Stimulated activated CD4-positive, alpha-beta T cell treated with anti-CD3 and anti-CD28 coated beads, Interleukin-1b, Interleukin-23, amount 100 ng/mL, for 1 hour (primary cell): ENCODE measurements around the gene CACNB4.

Experiments
- DNase-seq, 2 donors: peaks; one replicate each; pipeline ENCODE4 v3.0.0-alpha.2; 2020; ENCODE audit warnings: low read depth in 2 of 2

CACNB4 gene

DNA sequence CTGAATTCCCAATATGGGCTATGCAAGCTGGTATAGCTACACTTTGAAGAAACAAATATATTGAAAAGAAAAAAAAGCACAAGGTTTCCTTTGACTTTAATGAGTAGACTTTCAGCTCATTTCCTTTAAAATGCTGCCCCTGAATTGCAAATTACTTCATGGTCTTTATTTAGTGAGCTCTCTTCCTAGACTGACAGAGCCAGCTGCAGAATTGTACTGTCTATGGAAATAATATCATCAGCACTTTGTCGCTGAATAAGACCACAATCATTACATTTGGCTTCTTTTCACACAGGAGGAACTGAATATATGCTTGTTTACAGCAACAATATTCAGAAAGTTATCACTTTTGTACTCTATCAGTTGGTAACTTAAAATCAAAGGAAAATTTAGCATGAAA, 312.4 kb downstream of the CACNB4 start:
- DNase-seq = no peak

DNA sequence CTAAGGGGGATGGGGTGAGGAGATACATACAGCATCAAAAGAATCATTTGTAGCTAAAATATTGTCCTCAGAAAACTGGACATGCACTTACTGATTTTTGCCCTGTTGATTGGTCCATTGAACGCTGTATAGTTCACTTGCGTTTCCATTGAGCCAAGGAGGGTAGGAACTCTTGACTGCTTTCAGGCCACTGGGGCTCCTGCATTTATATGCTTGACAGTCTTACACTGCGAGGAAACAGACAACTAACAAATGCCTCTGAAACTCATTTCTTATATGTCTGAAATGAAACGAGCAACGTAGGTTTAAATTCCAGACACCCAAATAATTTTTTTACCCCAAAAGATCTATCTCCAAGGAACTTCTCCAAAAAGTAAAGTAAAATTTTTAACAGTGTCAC, 312.8 kb downstream of the CACNB4 start:
- DNase-seq = no peak

DNA sequence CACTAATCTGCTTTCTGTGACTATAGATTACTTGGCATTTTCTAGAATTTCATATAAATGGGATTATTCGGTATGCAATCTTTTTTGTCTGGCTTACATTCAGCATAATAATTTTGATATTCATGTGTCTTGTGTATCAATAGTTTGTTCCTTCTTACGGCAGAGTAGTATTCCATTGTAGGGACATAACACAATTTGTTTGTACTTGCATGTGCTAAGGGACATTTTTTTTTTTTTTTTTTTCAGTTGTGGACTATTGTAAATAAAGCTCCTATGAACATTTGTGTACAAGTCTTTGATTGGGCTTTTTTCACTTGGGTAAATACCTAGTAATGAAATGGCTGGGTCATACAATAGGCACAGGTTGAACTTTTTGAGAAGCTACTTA, 315.7 kb downstream of the CACNB4 start:
- no peak for DNase-seq
